ENCODE measurements around the gene MAGI1.

Gene MAGI1

GRCh38 chr3:65831733-65832425, 206.8 kb downstream of the MAGI1 start:
- DNase-seq (ENCODE audit: low spot score), result no peak

GRCh38 chr3:65830948-65831732, 207.6 kb downstream of the MAGI1 start:
- DNase-seq (ENCODE audit: low spot score), result no peak

GRCh38 chr3:65829228-65829627, 209.5 kb downstream of the MAGI1 start:
- no peak for DNase-seq (ENCODE audit: low spot score)

GRCh38 chr3:65828706-65829105, 210.0 kb downstream of the MAGI1 start:
- no peak for DNase-seq (ENCODE audit: low spot score)

- DNase-seq (ENCODE audit: low spot score), result no peak
Measured at GRCh38 chr3:65827076-65827475, 211.6 kb downstream of the MAGI1 start.

GRCh38 chr3:65824166-65824565, 214.6 kb downstream of the MAGI1 start:
- no peak for DNase-seq (ENCODE audit: low spot score)

GRCh38 chr3:65820600-65820999, 218.1 kb downstream of the MAGI1 start:
- DNase-seq (ENCODE audit: low spot score), result no peak

GRCh38 chr3:65819896-65820295, 218.8 kb downstream of the MAGI1 start:
- DNase-seq (ENCODE audit: low spot score), result no peak

GRCh38 chr3:65817553-65818126, 221.1 kb downstream of the MAGI1 start:
- no peak for DNase-seq (ENCODE audit: low spot score)

- DNase-seq (ENCODE audit: low spot score), result no peak
Measured at GRCh38 chr3:65816208-65816607, 222.5 kb downstream of the MAGI1 start.

- no peak for DNase-seq (ENCODE audit: low spot score)
Measured at GRCh38 chr3:65814845-65815578, 223.7 kb downstream of the MAGI1 start.

GRCh38 chr3:65811892-65812291, 226.8 kb downstream of the MAGI1 start:
- no peak for DNase-seq (ENCODE audit: low spot score)

GRCh38 chr3:65811086-65811761, 227.5 kb downstream of the MAGI1 start:
- no peak for DNase-seq (ENCODE audit: low spot score)

GRCh38 chr3:65810302-65810701, 228.4 kb downstream of the MAGI1 start:
- DNase-seq (ENCODE audit: low spot score), result no peak

- no peak for DNase-seq (ENCODE audit: low spot score)
Measured at GRCh38 chr3:65809641-65810150, 229.0 kb downstream of the MAGI1 start.

- DNase-seq (ENCODE audit: low spot score), result no peak
Measured at GRCh38 chr3:65808824-65809223, 229.9 kb downstream of the MAGI1 start.

GRCh38 chr3:65808407-65808806, 230.3 kb downstream of the MAGI1 start:
- no peak for DNase-seq (ENCODE audit: low spot score)

GRCh38 chr3:65807225-65807624, 231.5 kb downstream of the MAGI1 start:
- DNase-seq (ENCODE audit: low spot score), result no peak

GRCh38 chr3:65806600-65806999, 232.1 kb downstream of the MAGI1 start:
- DNase-seq (ENCODE audit: low spot score), result no peak

- DNase-seq (ENCODE audit: low spot score), result no peak
Measured at GRCh38 chr3:65796676-65797075, 242.0 kb downstream of the MAGI1 start.

- DNase-seq (ENCODE audit: low spot score), result no peak
Measured at GRCh38 chr3:65795166-65795565, 243.6 kb downstream of the MAGI1 start.

All from hematopoietic multipotent progenitor cell treated with erythropoietin and hydrocortisone succinate and interleukin-3 and kit ligand, for 17 days (in vitro differentiated cells).